H1 (cell line): ENCODE data around the gene AVL9. TPM values are rescaled to one million over a fixed set of nuclear protein-coding genes. Genes with fewer than 3 reads are reported as not detected.

Experiments used
- CTCF ChIA-PET: fragments of 300-600 bp; sonication (Branson Sonifier 250); formaldehyde crosslinking; loops from one replicate; lab custom pipeline; 2021; ENCODE audit not compliant: partially characterized antibody; lab: Charles Lee
- POLR2A ChIA-PET: fragments of 300-600 bp; sonication (Branson Sonifier 250); formaldehyde crosslinking; loops from one replicate; lab custom pipeline; 2021; ENCODE audit warnings: inconsistent platforms; ENCODE audit not compliant: partially characterized antibody; lab: Charles Lee
- DNase-seq, 2 experiments: peaks; one replicate each; pipeline versions ENCODE4 v3.0.0 to v3.0.0-alpha.2; 2010 to 2022; ENCODE audit warnings: low spot score in 2 of 2, low read depth in 1 of 2, mixed read lengths in 1 of 2
- FAIRE-seq: peaks from 2 replicates; lab custom pipeline; 2011; peaks lifted over from hg19 to GRCh38; lab: Jason Lieb, UNC
- H2AFZ ChIP-seq: 2 replicates; pipeline ENCODE4 v1.8.1; 2012; ENCODE audit warnings: low read length, inconsistent platforms
- H2AK5ac ChIP-seq: 2 replicates; pipeline ENCODE4 v1.6.1; 2013; ENCODE audit warnings: low read depth, low read length
- H2BK120ac ChIP-seq: replicated peaks from 2 replicates; pipeline ENCODE3; 2013; ENCODE audit warnings: low read depth, low read length, inconsistent platforms
- H2BK12ac ChIP-seq: 2 replicates; pipeline ENCODE4 v1.6.1; 2013; ENCODE audit warnings: low read depth, low read length
- H2BK15ac ChIP-seq: 2 replicates; pipeline ENCODE4 v1.6.1; 2013; ENCODE audit warnings: low read length
- H2BK20ac ChIP-seq: 2 replicates; pipeline ENCODE4 v1.6.1; 2013; ENCODE audit warnings: low read length
- H2BK5ac ChIP-seq: 2 replicates; pipeline ENCODE4 v1.6.1; 2013; ENCODE audit warnings: low read depth, low read length
- H3K14ac ChIP-seq: 2 replicates; pipeline ENCODE4 v1.6.1; 2013; ENCODE audit warnings: inconsistent platforms; ENCODE audit not compliant: insufficient read length
- H3K18ac ChIP-seq: 2 replicates; pipeline ENCODE4 v1.6.1; 2013; ENCODE audit warnings: low read length; ENCODE audit errors: extremely low read depth
- H3K23ac ChIP-seq: 2 replicates; pipeline ENCODE4 v1.6.1; 2013; ENCODE audit warnings: inconsistent platforms; ENCODE audit not compliant: insufficient read length
- H3K23me2 ChIP-seq: 2 replicates; pipeline ENCODE4 v1.6.1; 2013; ENCODE audit warnings: low read depth, low read length
- H3K27ac ChIP-seq: 2 replicates; pipeline ENCODE4 v1.6.1; 2011; ENCODE audit warnings: low read depth, low read length, inconsistent platforms
- H3K27me3 ChIP-seq, 4 experiments: replicated peaks in 1 of 4; 1 replicate in 1 of 4; 2 replicates in 3 of 4; pipeline versions ENCODE4 v1.6.1 to v1.8.1; 2011 to 2013; ENCODE audit warnings: low read length in 3 of 4, mild to moderate bottlenecking in 3 of 4, inconsistent platforms in 2 of 4, mixed read lengths in 2 of 4, moderate library complexity in 1 of 4; ENCODE audit not compliant: control insufficient read depth in 3 of 4, insufficient read depth in 3 of 4; ENCODE audit errors: extremely low read depth in 1 of 4
- H3K36me3 ChIP-seq, 4 experiments: 2 replicates each; pipeline versions ENCODE4 v1.6.1 to v1.8.1; 2011 to 2013; ENCODE audit warnings: mild to moderate bottlenecking in 4 of 4, low read length in 3 of 4, moderate library complexity in 2 of 4, control low read depth in 1 of 4, inconsistent platforms in 1 of 4; ENCODE audit not compliant: insufficient read depth in 4 of 4, control insufficient read depth in 2 of 4
- H3K4ac ChIP-seq: replicated peaks from 2 replicates; pipeline ENCODE3; 2013; ENCODE audit warnings: low read length, low read depth, mixed read lengths, inconsistent platforms; ENCODE audit not compliant: insufficient read length
- H3K4me1 ChIP-seq, 4 experiments: replicated peaks in 1 of 4; 1 replicate in 1 of 4; 2 replicates in 3 of 4; pipeline versions ENCODE4 v1.6.1 to v1.8.1; 2011 to 2013; ENCODE audit warnings: low read length in 3 of 4, inconsistent platforms in 2 of 4, mixed read lengths in 1 of 4; ENCODE audit not compliant: insufficient read depth in 4 of 4, control insufficient read depth in 3 of 4
- H3K4me2 ChIP-seq, 2 experiments: 2 replicates each; pipeline versions ENCODE4 v1.6.1 to v1.8.1; 2011 to 2013; ENCODE audit warnings: low read depth in 2 of 2, low read length in 2 of 2, control low read depth in 1 of 2, inconsistent platforms in 1 of 2, mild to moderate bottlenecking in 1 of 2; ENCODE audit not compliant: insufficient read depth in 1 of 2
- H3K4me3 ChIP-seq, 4 experiments: fragments of 200-600, 300-600 bp in 1 of 4; sonication (generic), shearing (Covaris generic), sonication (Bioruptor Twin) in 1 of 4; 2 replicates each; pipeline versions ENCODE4 v1.5.1 to v1.8.1; 2011 to 2016; ENCODE audit warnings: low read length in 4 of 4, low read depth in 3 of 4, control low read depth in 2 of 4, inconsistent platforms in 2 of 4, mild to moderate bottlenecking in 2 of 4, mixed read lengths in 1 of 4, moderate library complexity in 1 of 4; ENCODE audit not compliant: insufficient read depth in 2 of 4; ENCODE audit errors: extremely low read depth in 1 of 4
- H3K56ac ChIP-seq: replicated peaks from 2 replicates; pipeline ENCODE3; 2013; ENCODE audit warnings: low read depth, mild to moderate bottlenecking, mixed read lengths, low read length, inconsistent platforms; ENCODE audit not compliant: insufficient read length
- H3K79me1 ChIP-seq: 2 replicates; pipeline ENCODE4 v1.6.1; 2013; ENCODE audit warnings: low read depth, low read length, control low read depth
- H3K79me2 ChIP-seq, 2 experiments: 2 replicates each; pipeline versions ENCODE4 v1.6.1 to v1.8.1; 2012 to 2013; ENCODE audit warnings: low read length in 2 of 2, mild to moderate bottlenecking in 2 of 2, inconsistent platforms in 1 of 2; ENCODE audit not compliant: insufficient read depth in 2 of 2, control insufficient read depth in 1 of 2
- H3K9ac ChIP-seq, 4 experiments: replicated peaks in 1 of 4; 1 replicate in 1 of 4; 2 replicates in 3 of 4; pipeline versions ENCODE4 v1.6.1 to v1.8.1; 2011 to 2013; ENCODE audit warnings: low read depth in 3 of 4, low read length in 3 of 4, control low read depth in 2 of 4, mild to moderate bottlenecking in 2 of 4, moderate library complexity in 2 of 4, inconsistent platforms in 1 of 4; ENCODE audit errors: extremely low read depth in 1 of 4
- H3K9me3 ChIP-seq, 2 experiments: 2 replicates each; pipeline versions ENCODE4 v1.6.1 to v1.8.1; 2012 to 2013; ENCODE audit warnings: mild to moderate bottlenecking in 2 of 2, moderate library complexity in 2 of 2, control low read depth in 1 of 2, inconsistent platforms in 1 of 2, low read depth in 1 of 2, low read length in 1 of 2, mixed read lengths in 1 of 2; ENCODE audit not compliant: insufficient read depth in 2 of 2
- H4K20me1 ChIP-seq, 2 experiments: replicated peaks in 1 of 2; 2 replicates each; pipeline versions ENCODE3 to v1.8.1; 2011 to 2013; ENCODE audit warnings: inconsistent platforms in 2 of 2, low read length in 2 of 2, mild to moderate bottlenecking in 1 of 2; ENCODE audit not compliant: insufficient read depth in 2 of 2, control insufficient read depth in 1 of 2
- H4K5ac ChIP-seq: 2 replicates; pipeline ENCODE4 v1.6.1; 2013; ENCODE audit warnings: low read length, low read depth, mixed read lengths, inconsistent platforms; ENCODE audit not compliant: insufficient read length
- H4K8ac ChIP-seq: 2 replicates; pipeline ENCODE4 v1.8.0; 2013; ENCODE audit warnings: mild to moderate bottlenecking, moderate library complexity, low read length, inconsistent platforms; ENCODE audit not compliant: insufficient read depth; ENCODE audit errors: extremely low read depth
- H4K91ac ChIP-seq: replicated peaks from 2 replicates; pipeline ENCODE3; 2013; ENCODE audit warnings: low read length, mixed read lengths, inconsistent platforms; ENCODE audit not compliant: insufficient read length
- JUN ChIP-seq: IDR thresholded peaks from 2 replicates; pipeline ENCODE4 v1.6.1; 2011; ENCODE audit warnings: low read depth, mild to moderate bottlenecking, improper control_type of control experiment, low read length
- KDM5A ChIP-seq: fragments of 200-600 bp; IDR thresholded peaks from 2 replicates; pipeline ENCODE4 v1.7.1; 2012; ENCODE audit warnings: mild to moderate bottlenecking, low read length, inconsistent platforms, mixed read lengths
- SAP30 ChIP-seq: fragments of 300-600 bp; sonication (generic); IDR thresholded peaks from 2 replicates; pipeline ENCODE4 v1.7.1; 2012; ENCODE audit warnings: low read length, moderate library complexity, mild to moderate bottlenecking, inconsistent platforms; ENCODE audit not compliant: insufficient read depth, insufficient replicate concordance
- SIRT6 ChIP-seq: IDR thresholded peaks from one replicate; pipeline ENCODE4 v1.7.1; 2012; ENCODE audit warnings: low read length, inconsistent platforms
- TAF1 ChIP-seq: IDR thresholded peaks from 2 replicates; pipeline ENCODE4 v1.6.1; 2011; ENCODE audit warnings: mild to moderate bottlenecking, low read depth, low read length
- TEAD4 ChIP-seq: IDR thresholded peaks from 2 replicates; pipeline ENCODE4 v1.6.1; 2012; ENCODE audit warnings: low read depth, low read length, inconsistent platforms, mixed read lengths
- WGBS, 2 experiments: shearing (Covaris generic) in 1 of 2; methylation state at CpG; one replicate each; pipeline versions ENCODE4 v1.1.6 to v1.1.7; 2013 to 2015; ENCODE audit warnings: low lambda C conversion rate in 2 of 2, mixed read lengths in 2 of 2, inconsistent platforms in 1 of 2, low coverage in 1 of 2, missing lambda C conversion rate in 1 of 2; ENCODE audit not compliant: insufficient replicate concordance in 2 of 2, insufficient coverage in 1 of 2, insufficient read length in 1 of 2; ENCODE audit errors: extremely low coverage in 1 of 2, missing lambda C conversion rate in 1 of 2; 5-methylcytosine and 5-hydroxymethylcytosine counted together
- polyA plus RNA-seq, 7 experiments: library from polyadenylated mRNA; depleted of rRNA in 3 of 7; stranded (reverse) in 5 of 7; unstranded in 2 of 7; fragments of >200 nt in 5 of 7; fragments of 200-250 nt in 2 of 7; gene quantifications; 1 replicate in 5 of 7; 2 replicates in 1 of 7; 4 replicates in 1 of 7; pipeline versions ENCODE4 v1.2.1 to v1.2.3, GENCODE V29; 2011 to 2013; ENCODE audit warnings: missing spikeins in 2 of 7, mixed read lengths in 2 of 7
- total RNA-seq: library from RNA; stranded (reverse); fragmentation: NEBNext Ultra II Directional; extraction: Animal tissue kit (Norgen Biotek cat#: 25700); gene quantifications from 2 replicates; pipeline ENCODE4 v1.2.1, GENCODE V29; 2021

The AVL9 gene
- total and polyA plus RNA-seq, 2 of the 8 experiments (the other 6 are each of a cell fraction or from before 2014, with no cell fraction given): 15.5 to 42.1 TPM

DNA sequence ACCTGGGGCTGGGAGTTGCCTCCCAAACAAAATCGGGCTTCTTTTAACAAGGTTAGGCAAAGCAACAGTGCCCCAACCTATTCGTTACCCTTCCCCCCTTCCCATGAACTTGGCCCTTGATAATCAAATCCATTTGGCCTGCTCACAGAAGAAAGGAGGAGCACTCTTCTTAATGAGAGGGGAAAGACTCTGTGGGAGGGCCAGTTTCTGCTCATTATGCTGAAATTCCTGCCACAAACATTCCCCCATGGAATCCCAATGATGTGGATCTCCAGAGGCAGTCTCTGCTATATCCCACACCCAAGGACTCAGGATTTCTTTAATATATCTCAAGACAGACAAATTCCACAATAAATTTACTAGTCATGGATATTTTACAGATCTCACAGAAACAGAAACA, 48.1 kb upstream of the AVL9 start:
- no peak for FAIRE-seq

More for the DNA sequence above, 48.1 kb upstream of the AVL9 start:
- no peak overlapping the region for H4K91ac ChIP-seq
- H3K4ac ChIP-seq: no peak overlapping the region
- H3K56ac ChIP-seq: no peak overlapping the region
- no peak overlapping the region for H2AFZ ChIP-seq
- no peak overlapping the region for H2AK5ac ChIP-seq
- H3K14ac ChIP-seq: no peak overlapping the region
- WGBS, 2 experiments: 73% methylated on average over 2 of the region's 2 CpGs; no CpG with 5 or more reads in 1 of the 2 experiments
- no peak overlapping the region for H3K4me2 ChIP-seq
- TF ChIP-seq SAP30: no peak
- TF ChIP-seq TEAD4: no peak
- TF ChIP-seq SIRT6: no peak
- TF ChIP-seq KDM5A: no peak
- TF ChIP-seq JUN: no peak
- TF ChIP-seq TAF1: no peak
- H4K8ac ChIP-seq: no peak overlapping the region
- ChIA-PET CTCF (no interaction called here), POLR2A (no interaction called here)
- no peak overlapping the region for H2BK20ac ChIP-seq
- DNase-seq: no peak
- no peak overlapping the region for H3K9ac ChIP-seq
- no peaks in the 10 kb centered on the region for H3K23me2 ChIP-seq
- H2BK120ac ChIP-seq: no peak overlapping the region
- H3K4me3 ChIP-seq: no peak overlapping the region
- no peaks in the 10 kb centered on the region for H3K79me1 ChIP-seq
- no peak overlapping the region for H2BK15ac ChIP-seq
- H3K36me3 ChIP-seq: no peaks in the 10 kb centered on the region
- H3K27me3 ChIP-seq: no peaks in the 10 kb centered on the region
- no peak overlapping the region for H3K27ac ChIP-seq
- H2BK12ac ChIP-seq: no peak overlapping the region
- no peak overlapping the region for H3K23ac ChIP-seq
- no peaks in the 10 kb centered on the region for H3K4me1 ChIP-seq
- H4K20me1 ChIP-seq: no peaks in the 10 kb centered on the region
- no peaks in the 10 kb centered on the region for H3K79me2 ChIP-seq
- H3K9me3 ChIP-seq: peaks cover 2% of the 10 kb centered on the region in 2 experiments; a peak in 2 of 4 replicates
- no peak overlapping the region for H4K5ac ChIP-seq
- no peak overlapping the region for H3K18ac ChIP-seq
- H2BK5ac ChIP-seq: no peak overlapping the region
